NCI-H1105 (cell line): ENCODE results near the gene PGM5.
"Not testable (repeated sequence)": the region's sequence is repeated elsewhere in the genome, so short reads cannot be mapped to it uniquely, and the experiment has no call there.

ENCODE experiments used
- DNase-seq: peaks from one replicate; lab custom pipeline; 2025; lab: John Stamatoyannopoulos, UW

The PGM5 gene

DNA sequence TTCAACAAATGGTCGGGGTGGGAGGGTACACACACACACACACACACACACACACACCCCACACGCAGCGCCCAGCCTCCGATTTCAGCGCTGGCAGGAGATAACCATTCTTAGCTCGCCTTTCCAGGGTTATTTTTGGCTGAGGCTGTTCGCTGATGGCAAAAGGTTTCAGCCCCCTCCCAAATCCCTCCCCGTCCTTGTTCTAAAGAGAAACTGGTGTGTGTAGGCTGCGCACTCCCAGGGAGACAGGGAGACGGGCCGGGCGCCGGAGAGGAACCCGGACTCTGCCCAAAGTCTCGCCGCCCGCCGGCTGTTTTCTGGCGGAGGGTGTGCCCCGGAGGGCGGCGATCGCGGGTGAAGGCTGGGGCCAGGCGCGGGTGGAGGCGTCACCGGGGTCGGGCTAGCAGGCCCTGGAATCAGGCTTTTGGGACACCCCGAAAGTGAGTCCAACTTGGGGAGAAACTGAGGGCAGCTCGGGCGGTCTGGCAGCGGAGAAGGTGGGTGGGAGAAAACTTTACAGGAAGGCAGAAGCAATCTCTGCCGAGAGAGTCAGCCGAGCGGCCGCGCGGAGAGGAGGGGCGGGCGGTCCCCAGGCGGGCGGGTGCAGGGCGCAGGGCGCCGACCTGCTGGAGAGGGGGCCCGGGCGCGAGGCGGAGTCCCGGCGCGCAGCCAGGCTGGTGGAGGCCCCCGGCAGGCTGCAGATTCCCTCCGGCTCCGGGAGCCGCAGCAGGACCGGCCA lies at the start of gene PGM5:
Gene PGM5, plus strand, starts transcription at position 232 of the 739 bp plus-strand sequence. CDS start 517 bp downstream, outside the sequence.
- DNase-seq, result not testable (repeated sequence)

DNA sequence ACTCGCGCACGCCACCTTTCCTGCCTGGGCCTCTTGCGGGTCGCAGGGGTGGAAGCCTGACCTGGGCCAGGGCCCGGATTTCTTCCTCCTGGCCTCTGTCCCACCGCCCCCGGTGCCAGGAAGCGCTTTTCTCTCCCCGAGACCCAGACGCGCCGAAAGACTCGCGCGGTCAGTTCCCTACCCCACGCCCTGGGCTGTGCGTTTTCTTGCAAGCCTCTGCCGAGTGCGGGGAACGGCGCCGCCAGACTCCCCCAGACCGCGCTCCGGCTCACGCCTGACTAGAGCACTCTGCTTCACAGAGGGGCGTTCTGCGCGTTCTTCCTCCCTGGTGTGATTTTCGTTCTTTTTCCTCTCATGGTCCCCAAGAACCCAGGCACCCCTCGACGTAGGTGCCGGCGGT lies 49.3 kb upstream of the PGM5 start:
- DNase-seq, result not testable (repeated sequence)

DNA sequence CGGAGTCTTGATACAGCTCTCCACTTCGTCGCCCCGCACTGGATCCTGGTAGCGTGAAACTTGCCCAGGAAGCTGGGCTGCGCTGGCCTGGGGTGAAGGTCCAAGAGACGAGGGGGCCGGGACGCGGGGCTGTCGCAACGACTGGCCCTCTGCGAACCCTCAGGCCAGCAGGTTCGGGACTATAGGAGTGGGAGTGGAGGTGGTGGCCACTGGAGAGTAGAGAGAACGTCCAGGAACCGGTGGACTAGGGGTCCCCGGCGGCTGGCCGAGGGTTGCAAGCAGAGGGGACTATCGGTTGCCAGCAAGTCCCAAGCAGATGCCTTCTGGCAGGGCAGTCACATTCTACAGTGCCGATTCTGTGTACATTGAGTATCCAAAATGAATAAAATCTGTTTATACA lies 48.8 kb upstream of the PGM5 start:
- not testable (repeated sequence) for DNase-seq

DNA sequence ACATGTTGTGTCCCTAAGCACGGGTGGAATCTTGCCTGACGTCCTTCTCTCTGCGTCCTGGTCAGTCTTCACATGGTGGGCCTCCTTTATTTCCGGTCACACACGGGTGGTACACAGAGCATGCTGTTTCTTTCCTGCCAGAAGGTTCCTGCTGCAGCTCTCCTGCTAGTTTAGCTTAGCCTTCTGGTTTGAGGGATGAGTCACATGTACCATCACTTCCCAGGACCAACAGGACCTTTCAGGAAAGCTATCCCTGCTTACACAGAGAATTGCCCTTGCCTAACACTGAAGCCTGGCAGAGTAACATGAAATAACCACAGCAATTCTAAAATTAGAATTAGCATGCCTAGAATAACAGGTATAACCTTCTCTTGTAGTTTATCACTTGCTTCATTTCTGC lies 45.2 kb upstream of the PGM5 start:
- DNase-seq, result not testable (repeated sequence)

DNA sequence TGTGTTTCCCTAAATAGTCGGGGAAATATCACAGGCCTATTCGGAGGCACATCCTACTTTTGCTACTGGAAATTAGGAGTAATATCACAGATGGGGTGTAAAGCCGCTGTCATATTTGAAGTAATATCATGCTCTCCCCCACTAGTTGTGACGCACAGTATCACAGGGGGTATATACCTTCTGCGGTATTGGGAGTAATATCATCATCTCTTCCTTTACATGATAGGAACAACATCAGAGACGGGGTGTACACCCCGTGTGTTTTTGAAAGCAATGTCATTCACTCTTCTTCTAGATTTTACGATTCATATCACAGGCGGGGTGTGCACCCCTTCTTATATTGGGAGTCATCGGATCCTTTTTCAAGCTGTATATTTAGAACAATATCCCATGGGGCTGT lies 38.2 kb upstream of the PGM5 start:
- DNase-seq, result not testable (repeated sequence)

DNA sequence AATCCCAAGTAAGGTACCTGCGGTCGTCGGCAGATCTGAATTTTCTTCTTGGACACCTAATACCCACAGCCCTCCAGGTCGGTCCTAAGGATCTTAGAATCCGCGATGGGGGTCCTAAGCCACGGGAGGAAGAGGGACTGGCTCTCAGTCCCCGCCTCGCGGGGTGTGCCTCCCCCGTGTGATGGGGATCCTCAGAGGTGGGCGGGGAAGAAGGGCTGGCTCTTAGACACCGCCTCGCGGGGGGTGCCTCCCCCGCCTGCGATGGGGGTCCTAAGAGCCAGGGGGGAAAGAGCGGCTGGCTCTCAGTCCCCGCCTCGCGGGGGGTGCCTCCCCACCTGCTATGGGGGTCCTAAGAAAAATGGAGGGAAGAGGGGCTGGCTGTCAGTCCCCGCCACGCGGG lies 32.7 kb upstream of the PGM5 start:
- not testable (repeated sequence) for DNase-seq

DNA sequence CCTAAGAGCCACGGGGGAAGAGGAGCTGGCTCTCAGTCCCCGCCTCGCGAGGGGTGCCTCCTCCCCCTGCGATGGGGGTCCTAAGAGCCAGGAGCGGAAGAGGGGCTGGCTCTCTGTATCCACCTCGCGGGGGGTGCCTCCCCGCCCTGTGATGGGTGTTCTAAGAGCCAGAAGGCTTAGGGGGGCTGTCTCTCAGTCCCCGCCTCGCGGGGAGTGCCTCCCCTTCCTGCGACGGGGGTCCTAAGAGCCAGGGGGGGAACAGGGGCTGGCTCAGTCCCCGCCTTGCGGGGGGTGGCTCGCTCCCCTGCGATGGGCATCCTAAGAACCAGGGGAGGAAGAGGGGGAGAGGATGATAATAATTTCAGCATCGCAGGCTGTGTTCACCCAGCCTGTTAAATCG lies 31.9 kb upstream of the PGM5 start:
- DNase-seq, result not testable (repeated sequence)

DNA sequence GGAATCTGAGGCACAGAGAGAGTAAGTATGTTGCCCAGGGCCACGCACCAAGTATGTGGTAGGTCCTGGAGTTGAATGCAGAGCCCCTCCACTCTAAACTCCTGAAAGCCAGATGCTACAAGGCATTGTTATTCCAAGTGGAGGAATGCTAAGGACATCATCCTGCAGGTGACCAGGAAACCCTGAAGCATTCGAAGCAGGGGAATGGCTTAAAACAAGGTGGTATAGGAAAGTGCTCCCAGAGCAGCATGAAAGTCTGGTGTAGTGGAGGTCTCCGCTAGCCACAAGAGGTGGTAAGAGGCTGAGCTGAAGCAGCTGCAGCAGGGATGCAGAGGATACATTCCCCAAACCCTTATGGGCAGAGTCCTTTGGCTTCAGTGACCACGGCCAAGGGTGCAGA lies 27.3 kb upstream of the PGM5 start:
- DNase-seq, result not testable (repeated sequence)

DNA sequence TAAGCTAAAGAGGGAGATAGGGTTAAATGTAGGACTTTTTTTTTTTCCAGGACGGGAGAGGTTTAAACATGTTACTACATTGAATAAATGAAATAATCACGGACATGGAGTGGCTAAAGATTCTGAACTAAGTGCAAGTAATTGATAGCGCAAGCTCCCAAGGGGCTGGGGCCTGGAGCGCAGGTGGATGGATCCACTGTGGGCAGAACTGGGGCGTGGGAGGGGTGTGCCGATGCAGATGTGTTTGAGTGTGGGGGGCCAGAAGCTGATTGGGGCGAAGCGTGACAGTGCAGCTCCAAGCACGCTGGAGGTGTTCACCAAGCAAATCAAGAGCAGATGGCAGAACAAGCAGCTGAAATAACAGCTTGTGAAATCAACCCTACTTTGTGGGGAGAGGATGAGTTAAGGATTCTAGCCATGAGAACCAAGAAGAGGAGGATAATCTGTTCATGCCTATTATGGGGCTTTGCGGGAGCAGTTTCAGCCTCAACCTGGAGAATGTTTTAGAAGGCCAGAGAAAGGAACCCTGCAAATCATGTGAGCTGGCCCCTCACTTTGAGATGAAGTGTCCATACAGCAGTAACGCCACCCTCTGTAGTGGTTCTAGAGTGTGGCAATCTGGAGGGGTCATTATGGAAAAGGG lies 25.8 kb upstream of the PGM5 start:
- not testable (repeated sequence) for DNase-seq

DNA sequence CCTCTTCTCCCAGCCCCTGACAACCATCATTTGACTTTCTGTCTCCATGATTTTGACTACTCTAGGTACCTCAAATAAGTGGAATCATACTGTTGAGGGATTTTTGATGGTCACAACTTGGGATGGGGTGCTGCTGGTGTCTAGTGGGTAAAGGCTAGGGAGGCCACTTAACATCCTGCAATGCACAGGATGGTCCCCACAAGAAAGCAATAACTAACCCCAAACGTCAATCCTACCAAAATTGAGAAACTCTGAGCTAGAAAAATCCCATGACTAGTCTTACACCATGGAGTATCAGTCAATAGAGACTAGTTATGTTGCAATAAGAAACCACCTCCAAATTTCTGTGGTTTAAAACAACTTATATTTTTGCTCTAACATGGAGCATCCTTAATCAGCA lies 24.3 kb upstream of the PGM5 start:
- not testable (repeated sequence) for DNase-seq

DNA sequence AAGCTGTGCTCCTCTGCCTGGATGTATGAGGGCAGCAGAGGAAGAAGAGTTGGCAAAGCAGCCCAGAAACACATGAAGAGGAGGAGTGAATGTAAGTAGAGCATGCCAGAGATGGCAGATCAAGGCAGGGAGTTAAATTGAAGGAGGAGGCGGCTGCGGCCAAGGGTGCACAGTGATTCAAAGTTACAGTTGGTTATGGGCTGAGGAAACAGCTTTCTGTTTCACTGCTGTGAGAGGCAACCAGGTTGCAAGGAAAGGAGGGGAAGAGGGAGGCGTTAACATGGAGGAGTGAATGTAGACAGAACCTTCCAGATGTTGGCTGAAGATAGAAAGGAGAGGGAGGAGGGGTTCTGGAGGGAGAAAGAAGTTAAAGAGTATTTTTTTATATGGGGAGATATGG lies 20.5 kb upstream of the PGM5 start:
- not testable (repeated sequence) for DNase-seq

DNA sequence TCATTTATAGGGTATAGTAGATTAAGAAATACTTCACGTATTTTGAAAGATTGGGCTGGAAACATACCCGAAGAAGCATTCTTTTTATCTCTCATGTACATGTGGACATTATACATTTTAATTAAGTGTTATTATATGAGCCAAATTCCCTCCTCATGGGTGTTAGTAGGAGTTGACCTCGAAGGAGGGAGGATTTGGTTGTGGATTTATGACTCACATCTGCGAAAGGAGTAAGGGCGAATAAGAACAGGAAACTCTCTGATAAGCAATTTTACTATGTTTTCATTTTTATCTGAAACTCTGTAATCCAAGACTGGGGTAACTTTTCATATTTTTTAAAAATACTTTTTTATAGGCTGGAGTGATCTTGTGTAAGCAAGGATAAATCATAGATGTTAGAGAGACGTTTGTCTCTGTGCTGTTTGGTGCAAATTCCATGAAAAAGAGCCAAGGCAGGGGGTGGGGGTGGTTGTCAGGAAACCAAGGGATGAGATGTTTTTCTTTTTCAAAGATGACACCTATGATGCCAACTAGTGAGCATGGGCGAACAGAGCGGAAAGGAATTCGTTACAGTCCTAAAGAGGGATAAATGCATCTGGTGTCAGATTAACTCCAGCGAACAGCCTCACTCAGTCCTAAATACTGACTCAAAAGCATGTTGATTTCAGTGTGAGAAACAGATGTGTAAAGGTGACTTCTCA lies 19.6 kb upstream of the PGM5 start:
- DNase-seq, result not testable (repeated sequence)

DNA sequence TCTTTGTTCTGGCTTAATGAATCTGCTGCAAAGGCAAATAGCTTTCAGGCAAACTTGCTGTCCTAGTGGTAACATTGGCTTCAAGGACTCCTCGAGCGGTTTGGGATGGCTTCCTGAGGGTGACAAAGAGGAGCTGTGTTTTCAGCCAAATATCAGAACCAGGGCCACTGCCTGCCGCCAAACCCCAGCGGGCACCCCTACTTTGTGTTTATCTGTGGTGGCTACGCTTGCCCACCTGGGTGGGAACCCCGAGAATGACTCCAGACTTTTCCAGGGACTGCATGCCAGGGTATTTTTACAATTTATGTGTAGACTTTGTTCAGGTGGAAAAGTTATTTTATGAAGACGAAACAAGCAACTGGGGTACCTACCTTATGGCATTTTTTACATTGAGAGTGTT lies 18.4 kb upstream of the PGM5 start:
- DNase-seq, result not testable (repeated sequence)

DNA sequence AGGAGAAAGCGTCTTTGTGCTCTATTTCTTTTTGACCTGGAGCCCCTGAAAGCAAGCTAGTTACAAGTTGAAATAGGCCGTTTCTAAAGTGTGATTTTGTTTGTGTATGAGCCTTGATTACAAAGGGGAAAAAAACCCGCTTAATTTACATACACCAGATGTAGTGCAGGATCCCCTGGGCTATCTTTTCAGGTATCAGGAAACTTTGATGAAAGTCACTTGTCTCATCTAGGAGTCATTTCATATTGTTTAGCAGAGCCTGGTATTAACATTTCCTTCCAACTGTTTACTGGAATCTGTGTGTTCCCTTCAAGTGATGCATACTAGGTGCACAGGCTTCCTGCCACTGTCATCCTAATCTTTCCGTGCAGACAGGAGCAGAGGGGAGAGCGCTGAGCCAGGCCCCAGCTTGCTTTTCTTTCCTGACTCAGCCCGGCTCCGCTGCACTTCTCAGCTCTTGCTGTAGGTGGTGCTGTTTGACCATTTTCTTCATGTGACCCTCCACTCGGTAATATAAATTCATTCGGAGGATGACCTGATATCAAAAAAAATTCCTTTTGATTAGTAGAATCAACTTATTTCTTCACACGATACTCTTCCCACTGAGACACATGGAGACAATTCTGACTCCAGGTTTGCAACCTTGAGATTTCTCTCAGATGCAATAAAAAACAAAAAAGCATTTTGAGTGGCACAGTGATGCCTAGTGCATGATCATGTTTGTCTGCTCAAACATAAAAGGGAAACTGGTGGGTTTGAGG lies 14.0 kb upstream of the PGM5 start:
- not testable (repeated sequence) for DNase-seq

DNA sequence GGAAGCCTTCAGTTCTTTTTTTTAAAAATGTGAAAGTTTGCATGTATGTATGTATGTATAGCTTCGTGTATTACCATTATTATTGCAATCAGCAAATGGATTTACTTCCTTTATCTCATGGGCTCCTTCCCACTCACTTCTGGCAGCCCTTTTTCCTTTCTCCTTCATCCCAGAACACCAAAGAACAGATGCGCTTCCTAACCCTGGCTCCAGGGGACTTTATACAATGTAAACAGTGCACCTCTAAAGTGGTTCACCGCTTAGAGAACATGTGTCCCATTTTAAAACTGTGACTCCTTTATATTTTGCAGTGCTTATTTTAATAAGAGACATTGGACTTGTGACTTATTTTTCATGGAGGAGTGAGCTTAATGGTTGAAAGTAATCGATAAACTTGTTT lies 13.2 kb upstream of the PGM5 start:
- not testable (repeated sequence) for DNase-seq

DNA sequence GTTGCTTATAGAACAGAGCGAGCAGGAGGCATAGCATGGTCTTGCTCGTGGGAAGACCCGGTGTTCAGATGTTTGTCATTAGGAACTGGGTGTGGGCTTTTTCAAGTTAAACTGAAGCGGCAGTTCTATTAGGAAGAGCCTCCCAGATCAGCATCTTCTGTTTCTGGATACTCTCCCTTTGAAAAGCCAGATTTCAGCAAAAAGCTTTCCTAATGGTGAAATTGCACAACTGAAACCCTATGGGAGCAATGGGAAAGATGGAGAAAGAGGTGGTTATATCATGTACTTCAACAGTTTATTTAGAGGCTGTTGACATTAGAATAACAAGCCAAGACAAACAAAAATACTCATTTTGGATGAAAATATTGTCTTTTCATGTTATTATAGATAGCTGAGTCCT lies 12.4 kb upstream of the PGM5 start:
- DNase-seq, result not testable (repeated sequence)

DNA sequence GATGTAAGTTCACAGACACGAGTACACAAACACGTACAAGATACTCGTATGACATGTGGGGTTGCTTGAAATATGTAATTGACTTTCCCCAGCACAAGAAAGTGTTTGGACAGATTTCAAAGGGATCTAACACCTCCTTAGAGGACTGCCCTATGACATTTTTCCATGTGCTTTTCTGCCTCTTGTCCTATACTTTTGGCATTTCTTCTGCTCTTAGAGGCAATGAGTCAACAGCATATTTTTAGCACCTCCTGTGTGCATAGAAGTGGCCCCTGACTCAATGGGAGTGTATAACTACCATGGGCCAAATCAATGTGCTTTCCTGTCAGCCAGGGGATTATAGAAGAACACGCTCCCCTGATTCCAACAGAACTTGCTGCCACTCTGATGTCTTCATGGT lies 4.7 kb upstream of the PGM5 start:
- DNase-seq, result not testable (repeated sequence)

DNA sequence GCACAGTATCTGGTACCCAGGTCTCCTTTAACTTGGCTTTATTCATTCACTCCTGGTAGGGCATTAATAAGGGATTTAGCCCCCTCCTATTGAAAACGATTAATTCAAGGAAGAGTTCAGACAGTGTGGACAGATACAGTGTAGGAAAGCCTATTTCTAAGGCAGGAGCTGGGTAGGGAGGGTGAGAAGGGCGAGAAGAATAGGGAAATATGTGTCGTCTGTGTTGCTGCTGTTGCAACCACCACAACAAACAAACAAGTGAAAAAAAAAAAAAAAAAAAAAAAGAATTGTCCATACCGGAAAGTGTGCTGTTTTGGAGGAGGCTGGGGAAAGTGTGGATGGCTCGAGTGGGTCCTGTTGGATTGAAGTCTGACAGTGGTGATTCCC lies 425 bp upstream of the PGM5 start:
- not testable (repeated sequence) for DNase-seq

DNA sequence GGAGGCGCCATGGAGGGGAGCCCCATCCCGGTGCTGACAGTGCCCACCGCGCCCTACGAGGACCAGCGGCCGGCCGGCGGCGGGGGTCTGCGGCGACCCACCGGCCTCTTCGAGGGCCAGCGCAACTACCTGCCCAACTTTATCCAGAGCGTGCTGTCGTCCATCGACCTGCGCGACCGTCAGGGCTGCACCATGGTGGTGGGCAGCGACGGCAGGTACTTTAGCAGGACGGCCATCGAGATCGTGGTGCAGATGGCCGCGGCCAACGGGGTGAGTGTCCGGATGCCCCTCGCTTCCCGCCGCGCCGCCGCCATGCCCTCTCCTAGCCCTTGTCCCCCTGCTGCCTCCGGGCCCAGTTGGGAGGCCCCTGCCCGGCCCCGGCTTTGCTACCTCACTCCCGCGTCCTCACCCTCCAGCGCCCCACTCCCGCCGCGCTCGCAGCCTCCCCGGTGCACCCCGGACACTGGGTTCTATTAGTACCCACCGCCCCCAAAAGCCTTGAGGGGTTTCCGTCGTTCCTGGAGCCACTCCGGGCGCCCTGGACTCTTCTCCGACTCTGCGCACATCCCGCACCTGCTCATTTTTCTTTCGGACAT lies 806 bp downstream of the PGM5 start:
- not testable (repeated sequence) for DNase-seq

DNA sequence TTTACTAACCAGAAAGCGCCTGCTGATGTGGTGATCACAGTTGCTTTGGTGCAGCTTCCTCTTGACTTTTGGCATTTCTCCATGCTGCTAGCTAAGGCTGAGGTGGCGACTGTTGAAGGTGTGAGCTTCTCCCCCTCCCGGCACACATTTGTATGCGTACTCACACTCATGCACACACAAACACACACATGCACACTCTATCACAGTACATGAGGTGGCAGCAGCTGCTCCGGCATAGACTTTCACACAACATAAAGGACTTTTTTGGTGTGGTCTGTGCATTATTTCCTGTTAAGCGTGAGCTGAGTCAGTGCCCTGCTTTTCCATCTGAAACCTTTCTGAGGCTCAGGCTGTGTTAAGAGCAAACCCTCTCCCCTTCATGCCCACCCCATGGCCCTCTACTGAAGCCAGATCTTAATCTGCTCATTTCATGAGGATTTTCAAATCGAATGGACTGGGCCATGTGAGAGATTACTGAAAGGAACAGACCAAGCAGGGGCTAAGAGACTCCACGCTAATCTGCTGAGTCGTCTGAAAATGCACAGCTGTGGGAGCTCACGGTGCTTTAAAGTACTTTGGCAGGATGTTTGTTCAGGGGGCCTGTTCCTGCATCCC lies 10.6 kb downstream of the PGM5 start:
- DNase-seq, result not testable (repeated sequence)

DNA sequence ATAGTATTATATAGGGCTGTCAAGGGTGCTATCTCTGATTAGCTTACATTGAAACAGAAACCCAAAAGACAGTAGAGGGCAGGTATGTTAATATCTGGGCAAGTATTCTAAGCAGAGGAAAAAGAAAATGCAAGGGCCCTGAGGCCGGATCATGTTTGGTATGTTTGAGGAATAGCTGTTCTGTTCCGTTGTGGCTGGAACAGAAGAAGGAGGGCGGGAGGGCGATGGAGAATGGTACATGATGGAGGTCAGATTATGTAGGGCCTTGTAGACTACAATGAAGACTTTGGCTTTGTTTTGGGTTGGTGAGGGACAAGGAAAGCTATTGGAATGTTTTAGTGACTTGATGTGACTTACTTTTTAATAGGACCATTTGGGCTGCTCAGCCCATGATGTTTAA lies 19.4 kb downstream of the PGM5 start:
- DNase-seq, result not testable (repeated sequence)
